ENCODE data around the gene LIMK2. TPM values are rescaled to one million over a fixed set of nuclear protein-coding genes. Genes with fewer than 3 reads are reported as not detected.
A peak's percentile ranks its signal among the peaks of the same experiment; 100 is the strongest.

The LIMK2 gene
- total RNA-seq, 1 donor from 2014 or later = 37.2 TPM

DNA sequence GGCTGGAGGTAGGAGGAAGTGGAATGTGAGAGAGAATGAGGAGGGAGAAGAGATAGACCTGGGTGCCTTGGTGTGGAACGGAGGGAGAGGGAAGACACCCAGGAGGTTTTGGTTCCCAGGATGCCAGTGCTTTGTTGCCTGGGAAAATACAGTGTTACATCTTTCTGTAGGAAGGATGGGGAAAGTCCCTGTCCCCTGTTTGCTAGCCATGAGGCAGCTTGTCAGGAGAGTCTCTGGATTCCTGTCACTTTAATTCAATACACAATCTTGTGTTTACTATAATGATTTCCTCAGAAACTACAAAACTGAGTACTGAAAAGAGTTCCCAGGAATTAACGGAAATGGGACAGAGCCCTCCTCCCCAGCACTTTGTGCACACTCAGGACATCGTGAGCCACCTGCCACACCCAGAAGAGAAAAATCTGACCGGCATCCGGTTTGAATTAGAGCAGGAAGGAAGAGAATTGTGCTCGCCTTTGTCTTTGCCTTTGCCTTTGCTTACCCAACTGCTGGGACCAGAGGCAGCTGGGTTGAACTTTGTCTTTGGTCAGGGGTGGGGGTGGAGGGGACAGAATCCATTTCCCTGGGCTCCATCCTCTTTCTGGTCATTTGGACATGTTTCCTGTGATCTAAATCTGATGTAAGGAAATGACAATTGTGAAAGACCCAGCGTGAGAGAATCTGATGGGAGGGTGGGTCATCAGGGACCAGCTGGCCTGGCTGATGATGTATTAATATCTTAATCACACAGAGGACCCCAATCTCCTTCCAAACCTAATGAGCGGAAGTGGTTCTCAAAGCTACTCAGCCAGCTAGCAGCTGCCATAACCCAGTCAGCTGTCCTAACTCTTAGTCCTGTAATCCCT, 1.3 kb upstream of the LIMK2 start:
- DNase-seq (ENCODE audit: low read depth) = no peak
- no peak overlapping the region for H3K4me3 ChIP-seq (ENCODE audit: low read depth, low read length)
- H3K27me3 ChIP-seq (ENCODE audit: control insufficient read depth, insufficient read depth, low read length) = no peaks in the 10 kb centered on the region
- no peaks in the 10 kb centered on the region for H3K36me3 ChIP-seq (ENCODE audit: control insufficient read depth, insufficient read depth, low read length)
- TF ChIP-seq, protein P1, sequence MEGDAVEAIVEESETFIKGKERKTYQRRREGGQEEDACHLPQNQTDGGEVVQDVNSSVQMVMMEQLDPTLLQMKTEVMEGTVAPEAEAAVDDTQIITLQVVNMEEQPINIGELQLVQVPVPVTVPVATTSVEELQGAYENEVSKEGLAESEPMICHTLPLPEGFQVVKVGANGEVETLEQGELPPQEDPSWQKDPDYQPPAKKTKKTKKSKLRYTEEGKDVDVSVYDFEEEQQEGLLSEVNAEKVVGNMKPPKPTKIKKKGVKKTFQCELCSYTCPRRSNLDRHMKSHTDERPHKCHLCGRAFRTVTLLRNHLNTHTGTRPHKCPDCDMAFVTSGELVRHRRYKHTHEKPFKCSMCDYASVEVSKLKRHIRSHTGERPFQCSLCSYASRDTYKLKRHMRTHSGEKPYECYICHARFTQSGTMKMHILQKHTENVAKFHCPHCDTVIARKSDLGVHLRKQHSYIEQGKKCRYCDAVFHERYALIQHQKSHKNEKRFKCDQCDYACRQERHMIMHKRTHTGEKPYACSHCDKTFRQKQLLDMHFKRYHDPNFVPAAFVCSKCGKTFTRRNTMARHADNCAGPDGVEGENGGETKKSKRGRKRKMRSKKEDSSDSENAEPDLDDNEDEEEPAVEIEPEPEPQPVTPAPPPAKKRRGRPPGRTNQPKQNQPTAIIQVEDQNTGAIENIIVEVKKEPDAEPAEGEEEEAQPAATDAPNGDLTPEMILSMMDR (IDR thresholded peaks at IDR 0.05; ENCODE audit: insufficient read depth, low read length, poor library complexity, severe bottlenecking) = no peak

DNA sequence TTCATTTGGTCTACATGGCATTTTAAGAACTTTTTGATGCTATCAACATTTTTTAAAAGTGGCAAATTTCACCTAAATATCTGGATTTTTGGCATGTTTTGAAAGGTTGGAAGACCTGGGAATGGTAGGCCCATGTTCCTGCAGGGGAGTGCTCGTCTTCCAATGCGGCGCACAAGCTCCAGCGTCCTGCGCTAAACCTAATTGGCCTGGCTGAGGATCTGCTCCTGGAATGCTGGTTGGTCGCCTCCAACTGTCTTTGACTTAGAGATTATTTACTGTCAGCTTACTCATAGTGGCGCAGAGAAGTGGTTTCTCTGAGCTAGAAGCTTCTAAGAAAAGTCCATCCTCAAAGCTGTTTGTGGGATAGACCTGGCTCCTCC, 626 bp upstream of the LIMK2 start:
- H3K4me3 ChIP-seq (ENCODE audit: low read depth, low read length) = no peak overlapping the region
- TF ChIP-seq, protein P1 (IDR thresholded peaks at IDR 0.05; ENCODE audit: insufficient read depth, low read length, poor library complexity, severe bottlenecking) = no peak
- H3K27me3 ChIP-seq (ENCODE audit: control insufficient read depth, insufficient read depth, low read length) = no peaks in the 10 kb centered on the region
- H3K36me3 ChIP-seq (ENCODE audit: control insufficient read depth, insufficient read depth, low read length) = no peaks in the 10 kb centered on the region
- DNase-seq (ENCODE audit: low read depth) = no peak

DNA sequence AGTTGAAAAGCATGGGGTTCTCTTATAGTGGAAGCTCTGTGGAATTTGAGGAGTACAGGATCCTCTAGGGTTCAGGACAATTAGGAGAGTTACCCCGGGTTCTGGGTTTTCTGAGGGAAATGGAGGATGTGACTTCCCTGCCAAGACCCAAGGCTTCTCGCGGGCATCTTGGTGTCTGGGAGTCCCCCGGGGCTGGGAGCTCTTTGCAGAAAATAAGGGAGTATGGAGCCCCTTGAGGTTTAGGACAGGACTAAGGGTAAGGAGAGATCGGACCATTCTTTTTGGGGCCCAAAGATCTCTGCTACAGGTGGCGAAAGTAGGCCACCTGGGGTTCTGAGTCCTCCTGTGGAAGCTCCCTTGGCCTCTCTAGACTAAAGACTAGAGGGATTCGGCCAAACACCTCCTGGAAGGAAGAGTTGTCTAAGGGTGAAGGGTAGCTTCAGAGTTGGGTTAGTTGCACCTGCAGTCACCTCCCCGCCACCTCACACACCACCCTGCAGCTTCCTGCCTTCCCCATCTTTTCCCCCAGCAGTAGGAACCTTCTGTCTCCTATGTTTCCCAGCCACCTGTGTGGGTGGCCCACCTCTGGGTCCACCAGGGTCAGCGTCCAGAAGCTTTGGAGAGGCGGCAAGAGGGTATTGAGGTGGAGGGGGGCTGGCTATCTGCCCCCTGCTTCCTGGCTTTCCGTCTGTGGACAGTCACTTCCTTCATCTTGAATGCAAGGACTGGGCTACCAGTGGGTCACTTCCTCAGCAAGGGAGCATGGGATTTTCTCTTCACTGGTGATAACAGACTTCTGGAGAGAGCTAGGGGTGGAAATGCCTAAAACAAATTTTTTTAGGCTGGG, 908 bp downstream of the LIMK2 start:
- TF ChIP-seq, protein P1 (IDR thresholded peaks at IDR 0.05; ENCODE audit: insufficient read depth, low read length, poor library complexity, severe bottlenecking) = no peak
- H3K27me3 ChIP-seq (ENCODE audit: control insufficient read depth, insufficient read depth, low read length) = no peaks in the 10 kb centered on the region
- peak overlapping the region; percentile 95 for H3K4me3 ChIP-seq (ENCODE audit: low read depth, low read length)
- no peak for DNase-seq (ENCODE audit: low read depth)
- H3K36me3 ChIP-seq (ENCODE audit: control insufficient read depth, insufficient read depth, low read length) = no peaks in the 10 kb centered on the region

DNA sequence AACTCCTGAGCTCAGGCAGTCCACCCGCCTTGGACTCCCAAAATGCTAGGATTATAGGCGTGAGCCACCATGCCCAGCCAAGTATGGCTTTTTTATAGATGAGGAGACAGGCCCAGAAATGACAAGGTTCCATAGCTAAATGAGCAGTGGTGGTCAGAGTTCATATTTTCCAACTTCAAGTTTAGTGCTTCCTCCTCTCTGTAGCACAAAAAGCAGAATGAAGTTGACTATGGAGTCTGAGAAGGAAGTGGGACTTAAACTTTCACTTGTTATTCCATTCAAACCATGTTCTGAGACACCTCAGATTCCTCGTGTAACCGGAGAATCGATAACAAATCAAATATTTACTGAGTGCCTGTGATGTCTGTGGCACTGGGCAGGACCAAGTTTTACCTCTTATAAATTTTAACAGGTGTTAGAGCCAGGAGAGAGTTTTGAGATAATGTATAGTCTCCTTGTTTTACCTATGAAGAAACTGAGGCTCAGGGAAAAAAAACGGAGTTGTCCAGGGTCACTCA, 3.0 kb downstream of the LIMK2 start:
- Histone ChIP-seq H3K36me3 (ENCODE audit: control insufficient read depth, insufficient read depth, low read length) (no peaks in the 10 kb centered on the region), H3K4me3 (ENCODE audit: low read depth, low read length) (no peak overlapping the region), H3K27me3 (ENCODE audit: control insufficient read depth, insufficient read depth, low read length) (no peaks in the 10 kb centered on the region)
- no peak for DNase-seq (ENCODE audit: low read depth)
- TF ChIP-seq, protein P1 (IDR thresholded peaks at IDR 0.05; ENCODE audit: insufficient read depth, low read length, poor library complexity, severe bottlenecking) = no peak

DNA sequence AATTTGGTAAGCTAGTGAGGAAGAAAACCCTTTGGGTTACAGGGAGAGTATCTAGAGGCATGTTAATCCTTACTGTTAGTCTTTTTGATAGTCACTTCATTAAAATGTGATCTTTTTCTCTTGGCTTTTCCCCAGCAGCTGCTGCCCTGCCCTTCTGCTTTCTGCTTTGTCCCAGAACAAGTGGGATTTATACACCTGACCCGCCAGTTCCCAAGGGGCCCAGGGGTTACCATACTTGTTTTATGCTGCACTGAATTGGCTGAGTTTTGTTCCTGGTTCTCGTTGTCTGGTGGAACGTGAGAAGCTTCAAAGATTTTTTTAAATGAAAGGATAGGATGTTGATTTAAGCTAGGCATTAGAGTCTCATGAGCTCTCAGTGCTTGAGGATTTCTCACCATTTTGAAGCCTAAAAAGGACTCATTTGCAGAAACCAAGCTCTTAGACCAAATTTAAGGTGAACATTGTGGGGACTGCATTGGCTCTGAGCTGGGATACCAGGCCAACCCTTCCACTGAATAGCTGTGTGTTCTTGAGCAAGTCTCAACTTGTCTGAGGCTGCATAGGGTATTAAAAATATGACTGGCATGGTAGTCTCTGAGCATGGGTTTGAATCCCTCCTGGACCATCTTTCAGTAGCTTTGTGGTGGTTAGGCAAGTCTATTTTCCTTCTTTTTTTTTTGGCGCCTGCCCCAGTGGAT, 6.6 kb downstream of the LIMK2 start:
- no peaks in the 10 kb centered on the region for H3K27me3 ChIP-seq (ENCODE audit: control insufficient read depth, insufficient read depth, low read length)
- no peaks in the 10 kb centered on the region for H3K36me3 ChIP-seq (ENCODE audit: control insufficient read depth, insufficient read depth, low read length)
- no peak for DNase-seq (ENCODE audit: low read depth)
- no peak overlapping the region for H3K4me3 ChIP-seq (ENCODE audit: low read depth, low read length)
- TF ChIP-seq, protein P1 (IDR thresholded peaks at IDR 0.05; ENCODE audit: insufficient read depth, low read length, poor library complexity, severe bottlenecking) = no peak

All from kidney epithelial cell (primary cell).